A673 (cell line): ENCODE results near the gene SRRM2. TPM values are rescaled to one million over a fixed set of nuclear protein-coding genes. Genes with fewer than 3 reads are reported as not detected.

Experiments used
- BruUV-seq: library from RNA; stranded (reverse); fragments of 400-500 nt; replicated peaks from 2 replicates; lab custom pipeline; 2021; lab: Mats Ljungman, UMichigan
- CTCF ChIA-PET: fragments of 300-600 bp; sonication (Branson Sonifier 250); formaldehyde crosslinking; loops from one replicate; lab custom pipeline; 2022; ENCODE audit warnings: antibody characterized with exemption; lab: Charles Lee
- POLR2A ChIA-PET: fragments of 300-600 bp; sonication (Branson Sonifier 250); formaldehyde crosslinking; loops from one replicate; lab custom pipeline; 2022; ENCODE audit warnings: antibody characterized with exemption; ENCODE audit not compliant: low non-redundant PET; lab: Charles Lee
- DNase-seq: peaks from one replicate; pipeline ENCODE4 v3.0.0-alpha.2; 2015; ENCODE audit warnings: low spot score
- H3K27ac ChIP-seq: fragments of 200-600 bp; sonication (generic); 2 replicates; pipeline ENCODE4 v1.5.1; 2016; ENCODE audit warnings: mixed run types, low read depth, mild to moderate bottlenecking, mixed read lengths, antibody characterized with exemption, low read length; ENCODE audit not compliant: poor library complexity, severe bottlenecking
- H3K27me3 ChIP-seq: fragments of 200-600 bp; sonication (generic); replicated peaks from 2 replicates; pipeline ENCODE4 v1.6.1; 2017; ENCODE audit warnings: mixed run types, low read depth, mild to moderate bottlenecking, mixed read lengths, antibody characterized with exemption, low read length; ENCODE audit not compliant: insufficient read depth, poor library complexity
- H3K36me3 ChIP-seq: fragments of 200-600 bp; sonication (generic); 2 replicates; pipeline ENCODE4 v1.6.1; 2016; ENCODE audit warnings: mixed run types, mild to moderate bottlenecking, mixed read lengths, antibody characterized with exemption, low read length; ENCODE audit not compliant: insufficient read depth, poor library complexity, severe bottlenecking
- H3K4me1 ChIP-seq: fragments of 200-600 bp; sonication (generic); 2 replicates; pipeline ENCODE4 v1.6.1; 2017; ENCODE audit warnings: mixed run types, mild to moderate bottlenecking, mixed read lengths, antibody characterized with exemption, low read length; ENCODE audit not compliant: insufficient read depth, poor library complexity, severe bottlenecking
- H3K4me3 ChIP-seq: fragments of 200-600 bp; sonication (generic); 2 replicates; pipeline ENCODE4 v1.5.1; 2016; ENCODE audit warnings: low read depth, mixed run types, mild to moderate bottlenecking, mixed read lengths, low read length; ENCODE audit not compliant: poor library complexity, severe bottlenecking
- H3K9me3 ChIP-seq: fragments of 200-600 bp; sonication (generic); 2 replicates; pipeline ENCODE4 v1.6.1; 2016; ENCODE audit warnings: mixed run types, low read depth, mild to moderate bottlenecking, mixed read lengths, antibody characterized with exemption, low read length; ENCODE audit not compliant: poor library complexity, severe bottlenecking
- EZH2 ChIP-seq: fragments of 200-600 bp; sonication (generic); IDR thresholded peaks from 2 replicates; pipeline ENCODE4 v1.6.1; 2017; ENCODE audit warnings: borderline replicate concordance, low read depth, mild to moderate bottlenecking, mixed read lengths, antibody characterized with exemption, low read length; ENCODE audit not compliant: poor library complexity, severe bottlenecking
- intact Hi-C: fragments of 100-400 bp; cut with micrococcal nuclease; formaldehyde crosslinking; loops from one replicate; pipeline ENCODE4 v1.10.0; 2022; ENCODE audit not compliant: unreplicated experiment
- total RNA-seq: library from RNA; stranded (reverse); gene quantifications from 2 replicates; pipeline ENCODE4 v1.2.3, GENCODE V29; 2021
- TF ChIP-seq, protein P1 (sequence below): fragments of 300-800, 200-600 bp; sonication (generic); conservative IDR thresholded peaks from 2 replicates; pipeline ENCODE4 v1.5.1; 2017; ENCODE audit warnings: low read depth, mild to moderate bottlenecking, antibody characterized with exemption, low read length, moderate library complexity, mixed read lengths

Gene SRRM2
- total RNA-seq, 1 experiment from 2014 or later, result 642 TPM

- Histone ChIP-seq H3K27ac (no peak overlapping the region), H3K27me3 (no peaks in the 10 kb centered on the region), H3K9me3 (no peaks in the 10 kb centered on the region), H3K36me3 (no peaks in the 10 kb centered on the region), H3K4me3 (no peak overlapping the region), H3K4me1 (peaks cover 9% of the 10 kb centered on the region)
- CTCF ChIA-PET, result no interaction called here
- no peak for DNase-seq
- TF ChIP-seq EZH2, result no peak
- TF ChIP-seq, protein P1, sequence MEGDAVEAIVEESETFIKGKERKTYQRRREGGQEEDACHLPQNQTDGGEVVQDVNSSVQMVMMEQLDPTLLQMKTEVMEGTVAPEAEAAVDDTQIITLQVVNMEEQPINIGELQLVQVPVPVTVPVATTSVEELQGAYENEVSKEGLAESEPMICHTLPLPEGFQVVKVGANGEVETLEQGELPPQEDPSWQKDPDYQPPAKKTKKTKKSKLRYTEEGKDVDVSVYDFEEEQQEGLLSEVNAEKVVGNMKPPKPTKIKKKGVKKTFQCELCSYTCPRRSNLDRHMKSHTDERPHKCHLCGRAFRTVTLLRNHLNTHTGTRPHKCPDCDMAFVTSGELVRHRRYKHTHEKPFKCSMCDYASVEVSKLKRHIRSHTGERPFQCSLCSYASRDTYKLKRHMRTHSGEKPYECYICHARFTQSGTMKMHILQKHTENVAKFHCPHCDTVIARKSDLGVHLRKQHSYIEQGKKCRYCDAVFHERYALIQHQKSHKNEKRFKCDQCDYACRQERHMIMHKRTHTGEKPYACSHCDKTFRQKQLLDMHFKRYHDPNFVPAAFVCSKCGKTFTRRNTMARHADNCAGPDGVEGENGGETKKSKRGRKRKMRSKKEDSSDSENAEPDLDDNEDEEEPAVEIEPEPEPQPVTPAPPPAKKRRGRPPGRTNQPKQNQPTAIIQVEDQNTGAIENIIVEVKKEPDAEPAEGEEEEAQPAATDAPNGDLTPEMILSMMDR, result no peak
- POLR2A ChIA-PET, result no interaction called here
- BruUV-seq, result no TSS peak
- intact Hi-C loops, result no loop called here
Observed at GRCh38 chr16:2814551-2815298, 62.3 kb downstream of the SRRM2 start.

DNA sequence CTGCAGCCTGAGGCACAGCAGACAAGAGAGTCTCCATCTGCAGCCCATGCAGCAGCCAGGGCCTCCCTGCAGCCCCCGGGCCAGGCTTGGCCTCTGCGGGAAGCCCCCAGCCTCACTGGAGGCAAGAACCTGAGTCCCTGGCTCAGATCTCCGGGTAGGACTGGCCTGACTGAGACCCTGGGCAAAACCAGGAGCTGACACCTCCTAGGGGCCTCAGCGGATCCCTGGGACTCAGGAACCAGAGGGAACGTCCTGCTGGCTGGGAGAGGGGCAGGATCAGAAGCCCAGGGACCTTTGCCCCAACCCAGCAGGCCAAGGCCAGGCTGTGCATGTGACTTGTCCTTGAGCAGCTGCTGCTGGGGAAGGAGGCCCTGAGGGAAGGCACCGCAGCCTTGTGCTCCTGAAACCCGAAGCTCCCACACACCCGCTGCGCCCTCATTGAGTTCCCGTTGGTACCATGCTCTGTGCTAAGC is 62.9 kb downstream of the SRRM2 start:
- H3K27me3 ChIP-seq, result no peaks in the 10 kb centered on the region
- intact Hi-C loops, result no loop called here
- POLR2A ChIA-PET, result no interaction called here
- no TSS peak for BruUV-seq
- no peak for DNase-seq
- H3K4me1 ChIP-seq, result peaks cover 9% of the 10 kb centered on the region
- no peak overlapping the region for H3K4me3 ChIP-seq
- H3K9me3 ChIP-seq, result no peaks in the 10 kb centered on the region
- no peak overlapping the region for H3K27ac ChIP-seq
- TF ChIP-seq, protein P1, result no peak
- TF ChIP-seq EZH2, result no peak
- CTCF ChIA-PET, result no interaction called here
- no peaks in the 10 kb centered on the region for H3K36me3 ChIP-seq

DNA sequence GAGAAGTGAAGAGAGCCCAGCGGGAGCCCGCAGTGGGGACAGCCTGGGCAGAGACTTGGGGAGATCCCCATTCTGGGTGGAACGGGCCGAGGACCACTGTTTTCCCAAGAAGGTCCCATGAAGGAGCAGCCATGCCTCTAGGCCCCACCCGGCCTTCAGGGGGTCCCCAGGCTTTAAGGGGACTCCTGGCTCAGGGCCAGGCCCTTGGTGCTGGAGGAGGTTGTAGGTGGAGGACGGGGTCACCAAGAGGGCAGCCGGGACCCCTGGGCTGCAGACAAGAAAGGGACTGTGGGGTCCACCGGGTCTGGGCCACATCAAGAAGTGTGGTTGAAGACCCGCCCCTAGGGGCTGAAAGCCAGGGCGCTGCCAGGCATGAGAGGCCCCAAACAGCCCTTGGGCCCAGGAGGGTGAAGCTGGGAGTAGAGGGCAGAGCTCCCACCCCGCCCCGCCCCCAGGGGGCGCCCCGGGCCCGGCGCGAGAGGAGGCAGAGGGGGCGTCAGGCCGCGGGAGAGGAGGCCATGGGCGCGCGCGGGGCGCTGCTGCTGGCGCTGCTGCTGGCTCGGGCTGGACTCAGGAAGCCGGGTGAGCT is 64.4 kb downstream of the SRRM2 start, which contains the start of gene PRSS21:
PRSS21 (plus strand) TSS at position 487 of the 589 bp plus-strand sequence; CDS start at position 519, 32 bp downstream.
- Histone ChIP-seq H3K4me3 (no peak within 1 kb of the TSS), H3K27me3 (no peaks in the 10 kb centered on the region), H3K36me3 (no peaks in the 10 kb centered on the region), H3K9me3 (no peaks in the 10 kb centered on the region), H3K4me1 (peaks cover 7% of the 10 kb centered on the region), H3K27ac (no peak within 1 kb of the TSS)
- intact Hi-C loops, result no loop called here
- DNase-seq, result no peak
- TF ChIP-seq EZH2, result no peak
- TF ChIP-seq, protein P1, result 0 out of 2 replicates have a peak, but pooled peaks have one; percentile 12
- POLR2A ChIA-PET, result no interaction called here
- no TSS peak for BruUV-seq
- CTCF ChIA-PET, result no interaction called here
